HCT116 (cell line): Measurements from ENCODE around the gene ISOC2. TPM values are rescaled to one million over a fixed set of nuclear protein-coding genes. Genes with fewer than 3 reads are reported as not detected.

Experiments
- ATAC-seq: fragments of 200-7000 bp; cut with Tn5 transposase; 2 replicates; pipeline ENCODE4 v1.9.1; 2020; ENCODE audit warnings: mild to moderate bottlenecking, moderate library complexity
- BruUV-seq: library from RNA; stranded (reverse); fragments of 400-500 nt; replicated peaks from 2 replicates; lab custom pipeline; 2021; lab: Mats Ljungman, UMichigan
- CTCF ChIA-PET: fragments of 300-600 bp; sonication (Branson Sonifier 250); formaldehyde crosslinking; loops from one replicate; lab custom pipeline; 2021; ENCODE audit warnings: antibody characterized with exemption; lab: Charles Lee
- POLR2A ChIA-PET: fragments of 300-600, 350-600 bp; sonication (Branson Sonifier 250); formaldehyde crosslinking; loops from one replicate; lab custom pipeline; 2021; ENCODE audit warnings: antibody characterized with exemption; lab: Charles Lee
- RAD21 ChIA-PET, 2 experiments: fragments of 300-600 bp; sonication (Branson Sonifier 250); formaldehyde crosslinking; loops; one replicate each; lab custom pipeline; 2023; ENCODE audit warnings: low total read pairs in 2 of 2; ENCODE audit not compliant: uncharacterized antibody in 2 of 2, unreplicated experiment in 2 of 2, low non-redundant PET in 1 of 2; lab: Charles Lee
- DNase-seq: peaks from one replicate; pipeline ENCODE4 v3.0.0-alpha.2; 2010; ENCODE audit warnings: low read depth, low spot score
- H2AFZ ChIP-seq: fragments of 200-600 bp; shearing (Covaris generic), sonication (generic); 2 replicates; pipeline ENCODE4 v1.6.1; 2017; ENCODE audit warnings: low read depth, mixed run types, mixed read lengths, antibody characterized with exemption, low read length; ENCODE audit not compliant: poor library complexity, severe bottlenecking
- H3K27ac ChIP-seq: 2 replicates; pipeline ENCODE4 v1.5.1; 2012; ENCODE audit warnings: low read depth, low read length
- H3K27me3 ChIP-seq: fragments of 200-600 bp; sonication (generic); 2 replicates; pipeline ENCODE4 v1.6.1; 2016; ENCODE audit warnings: mixed run types, low read length, mixed read lengths; ENCODE audit not compliant: insufficient read depth
- H3K36me3 ChIP-seq, 2 experiments: fragments of 200-500 bp in 1 of 2; fragments of 200-600 bp in 1 of 2; sonication (Bioruptor generic) in 1 of 2; sonication (generic) in 1 of 2; 2 replicates each; pipeline versions ENCODE4 v1.5.1 to v1.6.1; 2014 to 2016; ENCODE audit warnings: low read length in 2 of 2, inconsistent platforms in 1 of 2, mixed read lengths in 1 of 2, mixed run types in 1 of 2; ENCODE audit not compliant: insufficient read depth in 2 of 2, control insufficient read depth in 1 of 2
- H3K4me1 ChIP-seq, 2 experiments: fragments of 200-600 bp in 1 of 2; sonication (generic) in 1 of 2; 2 replicates each; pipeline versions ENCODE4 v1.5.1 to v1.6.1; 2012 to 2017; ENCODE audit warnings: low read length in 2 of 2, inconsistent platforms in 1 of 2, mild to moderate bottlenecking in 1 of 2, mixed read lengths in 1 of 2, mixed run types in 1 of 2, moderate library complexity in 1 of 2; ENCODE audit not compliant: insufficient read depth in 2 of 2, control insufficient read depth in 1 of 2
- H3K4me2 ChIP-seq: fragments of 200-600 bp; sonication (generic); 2 replicates; pipeline ENCODE4 v1.6.1; 2017; ENCODE audit warnings: mixed run types, low read length, mixed read lengths
- H3K4me3 ChIP-seq, 2 experiments: fragments of 200-600 bp in 1 of 2; sonication (generic) in 1 of 2; replicated peaks in 1 of 2; 2 replicates each; pipeline ENCODE4 v1.5.1; 2011 to 2016; ENCODE audit warnings: low read length in 2 of 2, control low read depth in 1 of 2, low read depth in 1 of 2, mild to moderate bottlenecking in 1 of 2, mixed read lengths in 1 of 2, mixed run types in 1 of 2
- H3K79me2 ChIP-seq: fragments of 200-600 bp; sonication (generic); 2 replicates; pipeline ENCODE4 v1.6.1; 2017; ENCODE audit warnings: mild to moderate bottlenecking, mixed run types, low read length, moderate library complexity, mixed read lengths; ENCODE audit not compliant: insufficient read depth
- H3K9ac ChIP-seq: fragments of 200-600 bp; sonication (generic); 2 replicates; pipeline ENCODE4 v1.6.1; 2016; ENCODE audit warnings: low read length, mixed read lengths
- H3K9me2 ChIP-seq: fragments of 200-600 bp; sonication (generic), shearing (Covaris generic); 2 replicates; pipeline ENCODE4 v1.6.1; 2017; ENCODE audit warnings: mixed run types, mild to moderate bottlenecking, moderate library complexity; ENCODE audit not compliant: insufficient read depth
- H3K9me3 ChIP-seq, 2 experiments: fragments of 200-500 bp in 1 of 2; fragments of 200-600 bp in 1 of 2; sonication (Bioruptor generic) in 1 of 2; sonication (generic) in 1 of 2; 2 replicates each; pipeline ENCODE4 v1.6.1; 2014 to 2017; ENCODE audit warnings: low read length in 2 of 2, mixed read lengths in 2 of 2, inconsistent platforms in 1 of 2, low read depth in 1 of 2, mild to moderate bottlenecking in 1 of 2, mixed run types in 1 of 2, moderate library complexity in 1 of 2; ENCODE audit not compliant: control insufficient read depth in 1 of 2, insufficient read depth in 1 of 2
- H4K20me1 ChIP-seq: fragments of 200-600 bp; sonication (generic), shearing (Covaris generic); 2 replicates; pipeline ENCODE4 v1.6.1; 2017; ENCODE audit warnings: mixed run types, mild to moderate bottlenecking, moderate library complexity; ENCODE audit not compliant: insufficient read depth
- ATF3 ChIP-seq: IDR thresholded peaks from 2 replicates; pipeline ENCODE4 v1.6.1; 2012
- CBX3 ChIP-seq: IDR thresholded peaks from 2 replicates; pipeline ENCODE4 v1.6.1; 2012; ENCODE audit warnings: low read depth
- CEBPB ChIP-seq: IDR thresholded peaks from 2 replicates; pipeline ENCODE4 v1.6.1; 2012; ENCODE audit warnings: low read depth
- EGR1 ChIP-seq: IDR thresholded peaks from 2 replicates; pipeline ENCODE4 v1.6.1; 2012; ENCODE audit warnings: low read depth
- ELF1 ChIP-seq: IDR thresholded peaks from 2 replicates; pipeline ENCODE4 v1.6.1; 2012; ENCODE audit warnings: low read depth, borderline replicate concordance
- EZH2 ChIP-seq: fragments of 200-600 bp; sonication (generic); IDR thresholded peaks from 2 replicates; pipeline ENCODE4 v1.6.1; 2017; ENCODE audit warnings: antibody characterized with exemption, mixed run types
- EZH2phosphoT487 ChIP-seq: fragments of 200-600 bp; IDR thresholded peaks from 2 replicates; pipeline ENCODE4 v1.6.1; 2018; ENCODE audit warnings: antibody characterized with exemption, borderline replicate concordance
- FOSL1 ChIP-seq: IDR thresholded peaks from 2 replicates; pipeline ENCODE4 v1.6.1; 2012; ENCODE audit warnings: low read depth
- JUND ChIP-seq: IDR thresholded peaks from 2 replicates; pipeline ENCODE4 v1.6.1; 2012
- MAX ChIP-seq: IDR thresholded peaks from 2 replicates; pipeline ENCODE4 v1.6.1; 2012
- POLR2A ChIP-seq: IDR thresholded peaks from 2 replicates; pipeline ENCODE4 v1.7.0; 2011; ENCODE audit warnings: borderline replicate concordance; ENCODE audit not compliant: insufficient read depth, insufficient read length; ENCODE audit errors: extremely low read depth
- POLR2AphosphoS5 ChIP-seq: IDR thresholded peaks from 2 replicates; pipeline ENCODE4 v1.6.1; 2011; ENCODE audit warnings: mild to moderate bottlenecking, low read depth, low read length, moderate library complexity
- RAD21 ChIP-seq: IDR thresholded peaks from 2 replicates; pipeline ENCODE4 v1.6.1; 2012; ENCODE audit warnings: low read depth, mild to moderate bottlenecking
- REST ChIP-seq: IDR thresholded peaks from 2 replicates; pipeline ENCODE4 v1.6.1; 2012; ENCODE audit warnings: low read depth
- SP1 ChIP-seq: IDR thresholded peaks from 2 replicates; pipeline ENCODE4 v1.6.1; 2012; ENCODE audit warnings: low read depth
- SRF ChIP-seq: IDR thresholded peaks from 2 replicates; pipeline ENCODE4 v1.6.1; 2012; ENCODE audit warnings: low read depth
- YY1 ChIP-seq: IDR thresholded peaks from 2 replicates; pipeline ENCODE4 v1.6.1; 2011; ENCODE audit warnings: low read length, low read depth, moderate library complexity, mild to moderate bottlenecking; ENCODE audit not compliant: insufficient replicate concordance; ENCODE audit errors: extremely low read depth
- ZBTB33 ChIP-seq: IDR thresholded peaks from 2 replicates; pipeline ENCODE4 v1.6.1; 2011; ENCODE audit warnings: mild to moderate bottlenecking, low read length, moderate library complexity; ENCODE audit not compliant: insufficient replicate concordance; ENCODE audit errors: extremely low read depth
- ZFX ChIP-seq: fragments of 450-650 bp; IDR thresholded peaks from 2 replicates; pipeline ENCODE4 v1.6.1; 2017
- ZNF274 ChIP-seq: fragments of 200-500 bp; sonication (Bioruptor generic); IDR thresholded peaks from 2 replicates; pipeline ENCODE4 v1.6.1; 2014; ENCODE audit warnings: mild to moderate bottlenecking, low read depth, low read length, inconsistent platforms
- intact Hi-C: fragments of 100-400 bp; cut with micrococcal nuclease; formaldehyde crosslinking; loops from 2 replicates; pipeline ENCODE4 v1.10.0; 2022
- total RNA-seq: library from RNA; stranded (reverse); gene quantifications from one replicate; pipeline ENCODE4 v1.2.1, GENCODE V29; 2021; ENCODE audit not compliant: unreplicated experiment

Gene ISOC2
- total RNA-seq, 1 experiment from 2014 or later, result 56.8 TPM

GRCh38 chr19:55443824-55444480 lies 17.5 kb downstream of the ISOC2 start:
- no TSS peak for BruUV-seq
- H3K9me2 ChIP-seq, result no peaks in the 10 kb centered on the region
- no peaks in the 10 kb centered on the region for H4K20me1 ChIP-seq
- ATAC-seq, result no peak
- peaks cover 0 to 10% of the 10 kb centered on the region in 2 experiments; a peak in 2 of 4 replicates for H3K4me1 ChIP-seq
- H3K4me3 ChIP-seq, result no peak overlapping the region
- no peak for DNase-seq
- ChIA-PET POLR2A (no interaction called here), RAD21 (no interaction called here), CTCF (no interaction called here)
- H3K36me3 ChIP-seq, result no peaks in the 10 kb centered on the region
- peaks cover 19% of the 10 kb centered on the region; the same call in 1 of the 2 replicates for H3K27me3 ChIP-seq
- H3K79me2 ChIP-seq, result no peaks in the 10 kb centered on the region
- H2AFZ ChIP-seq, result no peak overlapping the region
- H3K9ac ChIP-seq, result no peak overlapping the region
- TF ChIP-seq YY1 (no peak), MAX (no peak), REST (no peak), ZBTB33 (no peak), CEBPB (no peak), EZH2phosphoT487 (no peak), POLR2AphosphoS5 (no peak), EZH2 (no peak), CBX3 (no peak), FOSL1 (no peak), POLR2A (no peak), ELF1 (no peak), EGR1 (no peak), ZNF274 (no peak), JUND (no peak), SP1 (no peak), RAD21 (no peak), ZFX (no peak), ATF3 (no peak), SRF (no peak)
- no peaks in the 10 kb centered on the region for H3K9me3 ChIP-seq
- no peak overlapping the region for H3K4me2 ChIP-seq
- intact Hi-C loops, result loop anchor here (10.0 kb wide), 1 partner anchor 229 kb away; no protein-coding TSS in a partner anchor
- H3K27ac ChIP-seq, result no peak overlapping the region
